H1 (cell line): ENCODE data around the gene PDIA5. TPM values are rescaled to one million over a fixed set of nuclear protein-coding genes. Genes with fewer than 3 reads are reported as not detected.

ENCODE experiments used
- BACH1 ChIP-seq: IDR thresholded peaks from 2 replicates; pipeline ENCODE4 v1.6.1; 2012; ENCODE audit warnings: low read length, improper control_type of control experiment
- KDM1A ChIP-seq: fragments of 200-600, 300-600 bp; sonication (generic); IDR thresholded peaks from 2 replicates; pipeline ENCODE4 v1.7.1; 2016; ENCODE audit warnings: mild to moderate bottlenecking, low read length, borderline replicate concordance
- RXRA ChIP-seq: IDR thresholded peaks from 2 replicates; pipeline ENCODE4 v1.6.1; 2011; ENCODE audit warnings: low read depth, mild to moderate bottlenecking, low read length, moderate library complexity; ENCODE audit not compliant: insufficient read depth
- SIN3A ChIP-seq, 2 experiments: IDR thresholded peaks in 1 of 2; conservative IDR thresholded peaks in 1 of 2; 2 replicates each; pipeline ENCODE4 v1.6.1; 2011 to 2012; ENCODE audit warnings: low read length in 2 of 2, improper control_type of control experiment in 1 of 2, low read depth in 1 of 2, mild to moderate bottlenecking in 1 of 2
- polyA plus RNA-seq, 7 experiments: library from polyadenylated mRNA; depleted of rRNA in 3 of 7; stranded (reverse) in 5 of 7; unstranded in 2 of 7; fragments of >200 nt in 5 of 7; fragments of 200-250 nt in 2 of 7; gene quantifications; 1 replicate in 5 of 7; 2 replicates in 1 of 7; 4 replicates in 1 of 7; pipeline versions ENCODE4 v1.2.1 to v1.2.3, GENCODE V29; 2011 to 2013; ENCODE audit warnings: missing spikeins in 2 of 7, mixed read lengths in 2 of 7
- total RNA-seq: library from RNA; stranded (reverse); fragmentation: NEBNext Ultra II Directional; extraction: Animal tissue kit (Norgen Biotek cat#: 25700); gene quantifications from 2 replicates; pipeline ENCODE4 v1.2.1, GENCODE V29; 2021

PDIA5 gene
- total and polyA plus RNA-seq, 2 of the 8 experiments (the other 6 are each of a cell fraction or from before 2014, with no cell fraction given) = 18.2 to 32.8 TPM

DNA sequence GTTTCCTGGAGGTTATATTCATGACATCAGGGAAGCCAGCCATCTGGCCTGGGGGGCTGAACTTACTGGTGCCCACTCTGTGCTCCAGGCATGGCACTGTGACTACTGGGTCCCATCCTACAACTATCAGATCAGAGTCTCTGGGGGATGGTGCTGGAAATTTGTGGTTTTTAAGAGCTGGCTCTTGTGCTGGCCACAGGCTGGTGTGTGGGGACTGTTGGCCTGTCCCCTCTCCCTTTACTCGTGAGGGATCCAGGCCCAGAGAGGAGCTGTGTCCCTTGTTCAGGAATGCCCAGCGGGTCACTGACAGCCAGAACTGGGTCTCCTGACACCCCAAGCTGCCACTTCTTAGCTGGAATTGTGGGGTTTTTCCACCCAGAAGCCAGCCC lies 90.4 kb downstream of the PDIA5 start (continued):
- no peak for TF ChIP-seq SIN3A (conservative IDR thresholded peaks at IDR 0.05 in 1 of 2, IDR thresholded peaks at IDR 0.05 in 1 of 2; ENCODE audit: low read depth in 1 of 2, low read length in 2 of 2)
- no peak for TF ChIP-seq RXRA
- no peak for TF ChIP-seq BACH1
- no peak for TF ChIP-seq KDM1A
